GM12801 (cell line): Measurements from ENCODE around the gene NOD2.

Experiments
- CTCF ChIP-seq: IDR thresholded peaks from one replicate; pipeline ENCODE4 v1.5.1; 2011; ENCODE audit warnings: control low read depth; ENCODE audit not compliant: insufficient read length; ENCODE audit errors: extremely low read depth

NOD2 gene

GRCh38 chr16:50712560-50712898 is 19.1 kb downstream of the NOD2 start:
- TF ChIP-seq CTCF: no peak

GRCh38 chr16:50712956-50713355 is 19.6 kb downstream of the NOD2 start:
- no peak for TF ChIP-seq CTCF

GRCh38 chr16:50717091-50717490 is 23.7 kb downstream of the NOD2 start:
- TF ChIP-seq CTCF: no peak

- TF ChIP-seq CTCF: no peak
Observed at GRCh38 chr16:50717494-50717893, 24.1 kb downstream of the NOD2 start.

GRCh38 chr16:50718061-50718760 is 24.8 kb downstream of the NOD2 start:
- no peak for TF ChIP-seq CTCF

- TF ChIP-seq CTCF: no peak
Observed at GRCh38 chr16:50718761-50719400, 25.5 kb downstream of the NOD2 start.

- no peak for TF ChIP-seq CTCF
Observed at GRCh38 chr16:50719401-50720337, 26.3 kb downstream of the NOD2 start.
